Measurements from ENCODE around the gene COL6A5. TPM values are rescaled to one million over a fixed set of nuclear protein-coding genes. Genes with fewer than 3 reads are reported as not detected.

Gene COL6A5
- total RNA-seq, 1 experiment from 2014 or later: 0.04 TPM

DNA sequence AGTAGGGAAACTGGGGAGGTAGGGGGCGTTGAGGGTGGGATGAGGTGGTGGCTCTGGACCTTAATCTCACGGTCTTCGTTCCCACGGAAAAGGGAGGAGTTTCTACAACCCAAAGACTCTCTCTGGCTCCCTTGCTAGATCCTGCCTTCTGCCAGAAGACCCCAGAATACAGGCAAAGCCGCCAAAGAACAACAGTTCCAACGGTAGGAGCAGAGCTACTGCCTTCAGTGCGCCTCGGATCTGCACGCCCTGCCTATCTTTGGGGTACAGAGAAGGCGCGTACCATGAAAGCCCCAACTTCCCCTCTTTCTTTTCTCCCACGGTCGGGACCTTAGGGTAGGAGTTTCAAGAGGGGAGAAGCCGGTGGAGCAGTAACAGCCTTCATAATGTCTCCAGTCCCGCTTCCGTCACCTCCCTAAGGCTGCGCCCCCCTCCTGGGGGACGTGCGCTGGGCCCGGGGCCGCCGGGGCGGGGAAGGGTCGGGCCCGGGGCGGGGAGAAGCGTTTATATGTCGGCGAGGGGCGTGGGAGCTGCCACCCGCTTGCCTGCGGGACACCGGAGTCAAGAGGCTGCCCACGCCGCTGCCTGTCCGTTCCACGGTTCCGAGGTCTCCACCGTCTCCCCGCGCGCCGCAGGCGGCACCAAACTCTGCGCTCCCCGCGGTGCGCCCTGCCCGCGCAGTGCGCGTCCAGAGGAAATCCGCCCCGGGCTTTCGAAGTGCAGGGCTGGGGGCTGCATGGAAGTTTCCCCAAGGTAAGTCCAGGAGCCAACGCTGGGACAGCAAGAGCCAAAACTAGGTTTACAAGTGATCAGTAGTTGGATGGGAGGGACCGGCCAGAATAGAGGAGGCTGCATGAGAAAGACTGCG, 171.4 kb downstream of the COL6A5 start, which contains the start of gene COL6A6:
COL6A6 (plus strand) TSS at position 533 of the 868 bp plus-strand sequence. CDS start 43,188 bp downstream, outside the sequence.
- H3K4me2 ChIP-seq (ENCODE audit: insufficient read depth, insufficient read length, low read length): peak within 1 kb of the TSS; percentile 91
- H3K27me3 ChIP-seq (ENCODE audit: insufficient read depth, low read length): peaks cover 17% of the 10 kb centered on the region; the same call in 1 of the 2 replicates
- no peak within 1 kb of the TSS for H2BK12ac ChIP-seq (ENCODE audit: insufficient read length, low read depth, low read length)
- H4K8ac ChIP-seq (replicated peaks; ENCODE audit: insufficient read length, low read depth, low read length): no peak within 1 kb of the TSS
- DNase-seq: peak; percentile 43
- no peak within 1 kb of the TSS for H3K23ac ChIP-seq (ENCODE audit: insufficient read length, low read depth, low read length)
- no peak within 1 kb of the TSS for H3K56ac ChIP-seq (ENCODE audit: insufficient read length, low read depth, low read length)
- H4K5ac ChIP-seq (ENCODE audit: insufficient read length, low read depth, low read length): no peak within 1 kb of the TSS
- no peak within 1 kb of the TSS for H3K14ac ChIP-seq (ENCODE audit: insufficient read depth, low read length)
- no peaks in the 10 kb centered on the region for H3K36me3 Mint-ChIP-seq (ENCODE audit: insufficient read depth in 1 of 3, low read depth in 3 of 3)
- no peaks in the 10 kb centered on the region for H3K9me3 ChIP-seq (ENCODE audit: control insufficient read depth, low read depth, low read length)
- TF ChIP-seq CTCF (conservative IDR thresholded peaks at IDR 0.05): no peak
- peaks cover 8 to 13% of the 10 kb centered on the region in 2 experiments for H3K4me1 Mint-ChIP-seq
- H2AFZ ChIP-seq (ENCODE audit: low read length): peak within 1 kb of the TSS; percentile 1
- H2BK120ac ChIP-seq (ENCODE audit: low read depth, low read length, poor library complexity, severe bottlenecking): no peak within 1 kb of the TSS
- H3K23me2 ChIP-seq (ENCODE audit: insufficient read length, low read depth, low read length, poor library complexity, severe bottlenecking): peaks cover 9% of the 10 kb centered on the region
- no peak within 1 kb of the TSS for H3K4ac ChIP-seq (ENCODE audit: low read depth, low read length)
- H3K79me2 ChIP-seq (ENCODE audit: insufficient read depth, low read length): no peaks in the 10 kb centered on the region
- no peak within 1 kb of the TSS for H4K91ac ChIP-seq (ENCODE audit: insufficient read length, low read depth, low read length)
- H2BK15ac ChIP-seq (ENCODE audit: low read depth, low read length): no peak within 1 kb of the TSS
- WGBS (ENCODE audit: extremely low coverage, insufficient read length, low lambda C conversion rate): no CpG with 5 or more reads among the region's 58 CpGs
- H3K4me3 Mint-ChIP-seq: peak within 1 kb of the TSS; percentile 68 to 86
- H3T11ph ChIP-seq (ENCODE audit: low read length): no peak within 1 kb of the TSS
- peak within 1 kb of the TSS; percentile 10 for H3K9ac ChIP-seq (ENCODE audit: extremely low read depth, insufficient read length, low read length)
- peaks cover 64% of the 10 kb centered on the region for H3K27me3 Mint-ChIP-seq (ENCODE audit: low read depth)
- H3K4me1 ChIP-seq (ENCODE audit: insufficient read depth, low read length): no peaks in the 10 kb centered on the region
- no peak within 1 kb of the TSS for H3K18ac ChIP-seq (ENCODE audit: insufficient read length, low read depth, low read length)
- H2BK5ac ChIP-seq (ENCODE audit: insufficient read length, low read length): no peak within 1 kb of the TSS
- H2BK20ac ChIP-seq (ENCODE audit: low read depth, low read length, poor library complexity, severe bottlenecking): no peak within 1 kb of the TSS
- no peaks in the 10 kb centered on the region for H3K79me1 ChIP-seq (ENCODE audit: insufficient read depth, low read depth, low read length, poor library complexity, severe bottlenecking)
- no peak within 1 kb of the TSS for H3K27ac ChIP-seq (ENCODE audit: insufficient read length, low read depth, low read length)
- H4K20me1 ChIP-seq (ENCODE audit: control insufficient read depth, insufficient read depth, insufficient read length): no peaks in the 10 kb centered on the region
- no peak within 1 kb of the TSS for H2AK5ac ChIP-seq (ENCODE audit: insufficient read length, low read length)
- H3K9me3 Mint-ChIP-seq: no peaks in the 10 kb centered on the region
- H3K27ac Mint-ChIP-seq: no peak within 1 kb of the TSS
